ENCODE measurements around the gene PTGER3. TPM values are rescaled to one million over a fixed set of nuclear protein-coding genes. Genes with fewer than 3 reads are reported as not detected.
A peak's percentile ranks its signal among the peaks of the same experiment; 100 is the strongest.

PTGER3 gene
- total RNA-seq, 5 donors from 2014 or later (not counting 1 experiment from before 2014, with no cell fraction given) = 0.10 to 0.53 (median 0.31) TPM; not detected in 1

GRCh38 chr1:71054281-71054731, 6.7 kb upstream of the PTGER3 start:
- DNase-seq (no peak), ATAC-seq (replicated peaks in 1 of 4) (peak in 2 of 4 experiments; percentile 27 to 35)
- no peak overlapping the region for H3K4me3 ChIP-seq (ENCODE audit: control insufficient read depth in 1 of 2, extremely low read depth in 1 of 2, low read length in 1 of 2)
- 85% methylated on average over 15 of the region's 15 CpGs for WGBS (ENCODE audit: insufficient coverage)
- Mint-ChIP-seq H3K4me3 (no peak overlapping the region), H3K9me3 (no peaks in the 10 kb centered on the region), H3K27ac (no peak overlapping the region), H3K4me1 (peaks cover 0 to 3% (median 0%) of the 10 kb centered on the region in 3 donors), H3K36me3 (peaks cover 11% of the 10 kb centered on the region), H3K27me3 (peaks cover 3% of the 10 kb centered on the region in 2 donors)
- peaks cover 0 to 2% of the 10 kb centered on the region in 2 experiments for H3K27me3 ChIP-seq (replicated peaks in 1 of 2; ENCODE audit: control insufficient read depth in 2 of 2, extremely low read depth in 1 of 2, insufficient read depth in 2 of 2, low read length in 1 of 2)
- no peak overlapping the region for H3K27ac ChIP-seq (ENCODE audit: low read length)
- H3K9me3 ChIP-seq = no peaks in the 10 kb centered on the region
- no peaks in the 10 kb centered on the region for H3K4me1 ChIP-seq (ENCODE audit: control insufficient read depth in 1 of 2, extremely low read depth in 1 of 2, insufficient read depth in 2 of 2, low read length in 2 of 2)
- CTCF ChIA-PET = no interaction called here
- H3K36me3 ChIP-seq (ENCODE audit: control insufficient read depth in 2 of 2, extremely low read depth in 1 of 2, insufficient read depth in 1 of 2, low read length in 1 of 2) = peaks cover 0 to 3% of the 10 kb centered on the region in 2 donors
- POLR2A ChIA-PET = no interaction called here

- Mint-ChIP-seq H3K36me3 (peaks cover 6% of the 10 kb centered on the region), H3K9me3 (no peaks in the 10 kb centered on the region), H3K4me3 (no peak overlapping the region), H3K27ac (no peak overlapping the region), H3K27me3 (peaks cover 5 to 6% of the 10 kb centered on the region in 2 donors), H3K4me1 (peaks cover 0 to 3% (median 0%) of the 10 kb centered on the region in 3 donors)
- no peak for DNase-seq
- 74% methylated on average over 6 of the region's 7 CpGs for WGBS (ENCODE audit: insufficient coverage)
- H3K4me1 ChIP-seq (ENCODE audit: control insufficient read depth in 1 of 2, extremely low read depth in 1 of 2, insufficient read depth in 2 of 2, low read length in 2 of 2) = no peaks in the 10 kb centered on the region
- ChIA-PET POLR2A (interaction anchor here in 1 of 2 donors (0.6 kb wide), 1 partner anchor 1737 kb away, joined by 4 read pairs; no protein-coding TSS in a partner anchor), CTCF (no interaction called here)
- H3K27ac ChIP-seq (ENCODE audit: low read length) = no peak overlapping the region
- no peaks in the 10 kb centered on the region for H3K36me3 ChIP-seq (ENCODE audit: control insufficient read depth in 2 of 2, extremely low read depth in 1 of 2, insufficient read depth in 1 of 2, low read length in 1 of 2)
- peak in 2 of 4 experiments; percentile 23 to 24 for ATAC-seq (replicated peaks in 1 of 4)
- no peaks in the 10 kb centered on the region for H3K9me3 ChIP-seq
- H3K4me3 ChIP-seq (ENCODE audit: control insufficient read depth in 1 of 2, extremely low read depth in 1 of 2, low read length in 1 of 2) = no peak overlapping the region
- peaks cover 0 to 2% of the 10 kb centered on the region in 2 experiments for H3K27me3 ChIP-seq (replicated peaks in 1 of 2; ENCODE audit: control insufficient read depth in 2 of 2, extremely low read depth in 1 of 2, insufficient read depth in 2 of 2, low read length in 1 of 2)
Measured at GRCh38 chr1:71053758-71054157, 6.1 kb upstream of the PTGER3 start.

- ChIA-PET POLR2A (interaction anchor here in 1 of 2 donors (0.6 kb wide), 1 partner anchor 1737 kb away, joined by 4 read pairs; no protein-coding TSS in a partner anchor), CTCF (no interaction called here)
- H3K4me1 ChIP-seq (ENCODE audit: control insufficient read depth in 1 of 2, extremely low read depth in 1 of 2, insufficient read depth in 2 of 2, low read length in 2 of 2) = no peaks in the 10 kb centered on the region
- peaks cover 2 to 3% of the 10 kb centered on the region in 2 experiments for H3K27me3 ChIP-seq (replicated peaks in 1 of 2; ENCODE audit: control insufficient read depth in 2 of 2, extremely low read depth in 1 of 2, insufficient read depth in 2 of 2, low read length in 1 of 2)
- no peaks in the 10 kb centered on the region for H3K9me3 ChIP-seq
- H3K36me3 ChIP-seq (ENCODE audit: control insufficient read depth in 2 of 2, extremely low read depth in 1 of 2, insufficient read depth in 1 of 2, low read length in 1 of 2) = no peaks in the 10 kb centered on the region
- DNase-seq (no peak), ATAC-seq (replicated peaks in 1 of 4) (no peak)
- no peak overlapping the region for H3K4me3 Mint-ChIP-seq
- peaks cover 3% of the 10 kb centered on the region for H3K36me3 Mint-ChIP-seq
- no peak overlapping the region for H3K27ac Mint-ChIP-seq
- 60% methylated on average over 1 of the region's 1 CpG for WGBS (ENCODE audit: insufficient coverage)
- H3K27me3 Mint-ChIP-seq = peaks cover 8 to 11% of the 10 kb centered on the region in 2 donors
- no peak overlapping the region for H3K4me3 ChIP-seq (ENCODE audit: control insufficient read depth in 1 of 2, extremely low read depth in 1 of 2, low read length in 1 of 2)
- H3K9me3 Mint-ChIP-seq = no peaks in the 10 kb centered on the region
- H3K4me1 Mint-ChIP-seq = peaks cover 0 to 4% (median 3%) of the 10 kb centered on the region in 3 donors
- H3K27ac ChIP-seq (ENCODE audit: low read length) = no peak overlapping the region
Measured at GRCh38 chr1:71053146-71053545, 5.5 kb upstream of the PTGER3 start.

GRCh38 chr1:71049951-71050598, 2.5 kb upstream of the PTGER3 start:
- peaks cover 12 to 23% (median 19%) of the 10 kb centered on the region in 3 donors for H3K4me1 Mint-ChIP-seq
- Histone ChIP-seq H3K4me1 (ENCODE audit: control insufficient read depth in 1 of 2, extremely low read depth in 1 of 2, insufficient read depth in 2 of 2, low read length in 2 of 2) (peaks cover 5 to 19% of the 10 kb centered on the region in 2 experiments), H3K4me3 (ENCODE audit: control insufficient read depth in 1 of 2, extremely low read depth in 1 of 2, low read length in 1 of 2) (no peak overlapping the region), H3K9me3 (no peaks in the 10 kb centered on the region), H3K36me3 (ENCODE audit: control insufficient read depth in 2 of 2, extremely low read depth in 1 of 2, insufficient read depth in 1 of 2, low read length in 1 of 2) (no peaks in the 10 kb centered on the region), H3K27ac (ENCODE audit: low read length) (no peak overlapping the region), H3K27me3 (replicated peaks in 1 of 2; ENCODE audit: control insufficient read depth in 2 of 2, extremely low read depth in 1 of 2, insufficient read depth in 2 of 2, low read length in 1 of 2) (peaks cover 4 to 30% of the 10 kb centered on the region in 2 experiments)
- no peaks in the 10 kb centered on the region for H3K9me3 Mint-ChIP-seq
- ChIA-PET CTCF (interaction anchor here (0.6 to 1.0 kb wide), 3 partner anchors 17 to 702 kb away, joined by 3 to 5 read pairs (median 3); no protein-coding TSS in a partner anchor), POLR2A (no interaction called here)
- WGBS (ENCODE audit: insufficient coverage) = no CpG with 5 or more reads among the region's 1 CpG
- H3K27me3 Mint-ChIP-seq = peaks cover 28 to 36% of the 10 kb centered on the region in 2 donors
- H3K4me3 Mint-ChIP-seq = no peak overlapping the region
- H3K36me3 Mint-ChIP-seq = no peaks in the 10 kb centered on the region
- H3K27ac Mint-ChIP-seq = no peak overlapping the region
- DNase-seq (peak in 3 of 35 experiments; percentile 14 to 71 (median 28)), ATAC-seq (replicated peaks in 1 of 4) (peak in 2 of 4 experiments; percentile 33 to 45)

- Histone ChIP-seq H3K27me3 (replicated peaks in 1 of 2; ENCODE audit: control insufficient read depth in 2 of 2, extremely low read depth in 1 of 2, insufficient read depth in 2 of 2, low read length in 1 of 2) (peaks cover 4 to 36% of the 10 kb centered on the region in 2 experiments), H3K4me1 (ENCODE audit: control insufficient read depth in 1 of 2, extremely low read depth in 1 of 2, insufficient read depth in 2 of 2, low read length in 2 of 2) (peaks cover 5 to 19% of the 10 kb centered on the region in 2 experiments), H3K27ac (ENCODE audit: low read length) (no peak overlapping the region), H3K9me3 (no peaks in the 10 kb centered on the region), H3K4me3 (ENCODE audit: control insufficient read depth in 1 of 2, extremely low read depth in 1 of 2, low read length in 1 of 2) (peak overlapping the region; percentile 49 to 90), H3K36me3 (ENCODE audit: control insufficient read depth in 2 of 2, extremely low read depth in 1 of 2, insufficient read depth in 1 of 2, low read length in 1 of 2) (no peaks in the 10 kb centered on the region)
- ChIA-PET CTCF (no interaction called here), POLR2A (interaction anchor here in 1 of 2 donors (0.8 kb wide), 1 partner anchor 41 kb away, joined by 3 read pairs; no protein-coding TSS in a partner anchor)
- Mint-ChIP-seq H3K4me1 (peaks cover 12 to 23% (median 19%) of the 10 kb centered on the region in 3 donors), H3K27me3 (peaks cover 33 to 39% of the 10 kb centered on the region in 2 donors), H3K4me3 (peak overlapping the region; percentile 76 to 84 (median 77)), H3K9me3 (no peaks in the 10 kb centered on the region), H3K27ac (no peak overlapping the region), H3K36me3 (no peaks in the 10 kb centered on the region)
- ATAC-seq (replicated peaks in 1 of 4) (peak; percentile 53 to 60 (median 56)), DNase-seq (peak in 8 of 35 experiments; percentile 2 to 27 (median 23))
- 10% methylated on average over 73 of the region's 73 CpGs for WGBS (ENCODE audit: insufficient coverage)
Measured at GRCh38 chr1:71046891-71047634, 553 bp downstream of the PTGER3 start.

GRCh38 chr1:71045463-71046028, 2.1 kb downstream of the PTGER3 start:
- no peak overlapping the region for H3K27ac Mint-ChIP-seq
- H3K4me1 Mint-ChIP-seq = peaks cover 12 to 23% (median 19%) of the 10 kb centered on the region in 3 donors
- no peaks in the 10 kb centered on the region for H3K9me3 Mint-ChIP-seq
- H3K4me3 ChIP-seq (ENCODE audit: control insufficient read depth in 1 of 2, extremely low read depth in 1 of 2, low read length in 1 of 2) = no peak overlapping the region
- H3K27ac ChIP-seq (ENCODE audit: low read length) = no peak overlapping the region
- H3K27me3 ChIP-seq (replicated peaks in 1 of 2; ENCODE audit: control insufficient read depth in 2 of 2, extremely low read depth in 1 of 2, insufficient read depth in 2 of 2, low read length in 1 of 2) = peaks cover 4 to 36% of the 10 kb centered on the region in 2 experiments
- 100% methylated on average over 1 of the region's 16 CpGs for WGBS (ENCODE audit: insufficient coverage)
- H3K36me3 ChIP-seq (ENCODE audit: control insufficient read depth in 2 of 2, extremely low read depth in 1 of 2, insufficient read depth in 1 of 2, low read length in 1 of 2) = no peaks in the 10 kb centered on the region
- CTCF ChIA-PET = interaction anchor here in 1 of 2 donors (0.6 kb wide), 1 partner anchor 355 kb away, joined by 6 read pairs; no protein-coding TSS in a partner anchor
- peaks cover 43 to 44% of the 10 kb centered on the region in 2 donors for H3K27me3 Mint-ChIP-seq
- no peaks in the 10 kb centered on the region for H3K9me3 ChIP-seq
- H3K36me3 Mint-ChIP-seq = no peaks in the 10 kb centered on the region
- H3K4me1 ChIP-seq (ENCODE audit: control insufficient read depth in 1 of 2, extremely low read depth in 1 of 2, insufficient read depth in 2 of 2, low read length in 2 of 2) = peaks cover 5 to 19% of the 10 kb centered on the region in 2 experiments
- H3K4me3 Mint-ChIP-seq = peak overlapping the region in 2 of 3 donors; percentile 29 to 84
- ATAC-seq (replicated peaks in 1 of 4) (no peak), DNase-seq (no peak)
- POLR2A ChIA-PET = no interaction called here
